ENCODE results near the gene GSK3B.

The GSK3B gene

GRCh38 chr3:119808244-119808643, 286.0 kb downstream of the GSK3B start (continued):
- TF ChIP-seq, protein P1, sequence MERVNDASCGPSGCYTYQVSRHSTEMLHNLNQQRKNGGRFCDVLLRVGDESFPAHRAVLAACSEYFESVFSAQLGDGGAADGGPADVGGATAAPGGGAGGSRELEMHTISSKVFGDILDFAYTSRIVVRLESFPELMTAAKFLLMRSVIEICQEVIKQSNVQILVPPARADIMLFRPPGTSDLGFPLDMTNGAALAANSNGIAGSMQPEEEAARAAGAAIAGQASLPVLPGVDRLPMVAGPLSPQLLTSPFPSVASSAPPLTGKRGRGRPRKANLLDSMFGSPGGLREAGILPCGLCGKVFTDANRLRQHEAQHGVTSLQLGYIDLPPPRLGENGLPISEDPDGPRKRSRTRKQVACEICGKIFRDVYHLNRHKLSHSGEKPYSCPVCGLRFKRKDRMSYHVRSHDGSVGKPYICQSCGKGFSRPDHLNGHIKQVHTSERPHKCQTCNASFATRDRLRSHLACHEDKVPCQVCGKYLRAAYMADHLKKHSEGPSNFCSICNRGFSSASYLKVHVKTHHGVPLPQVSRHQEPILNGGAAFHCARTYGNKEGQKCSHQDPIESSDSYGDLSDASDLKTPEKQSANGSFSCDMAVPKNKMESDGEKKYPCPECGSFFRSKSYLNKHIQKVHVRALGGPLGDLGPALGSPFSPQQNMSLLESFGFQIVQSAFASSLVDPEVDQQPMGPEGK (CRISPR knock-in tag; IDR thresholded peaks at IDR 0.05; ENCODE audit: borderline replicate concordance): no peak
- TF ChIP-seq TCF4 (CRISPR knock-in tag; IDR thresholded peaks at IDR 0.05; ENCODE audit: borderline replicate concordance) (no peak), ZFP30 (CRISPR knock-in tag; IDR thresholded peaks at IDR 0.05) (no peak), OSR1 (CRISPR knock-in tag; IDR thresholded peaks at IDR 0.05) (no peak), CSDC2 (CRISPR knock-in tag; IDR thresholded peaks at IDR 0.05) (no peak), RARB (CRISPR knock-in tag; IDR thresholded peaks at IDR 0.05) (no peak), ZNF8 (CRISPR knock-in tag; IDR thresholded peaks at IDR 0.05) (no peak), SNAI2 (CRISPR knock-in tag; IDR thresholded peaks at IDR 0.05) (no peak)

GRCh38 chr3:119800844-119801243, 293.4 kb downstream of the GSK3B start:
- TF ChIP-seq TCF4 (CRISPR knock-in tag; IDR thresholded peaks at IDR 0.05; ENCODE audit: borderline replicate concordance) (no peak), OSR1 (CRISPR knock-in tag; IDR thresholded peaks at IDR 0.05) (no peak), SNAI2 (CRISPR knock-in tag; IDR thresholded peaks at IDR 0.05) (no peak), RARB (CRISPR knock-in tag; IDR thresholded peaks at IDR 0.05) (no peak), ARNTL (CRISPR knock-in tag; IDR thresholded peaks at IDR 0.05; ENCODE audit: borderline replicate concordance, low read depth) (no peak), ZFP3 (CRISPR knock-in tag; IDR thresholded peaks at IDR 0.05) (no peak), ZFP30 (CRISPR knock-in tag; IDR thresholded peaks at IDR 0.05) (no peak), TSHZ2 (CRISPR knock-in tag; IDR thresholded peaks at IDR 0.05) (no peak), PPARA (CRISPR knock-in tag; IDR thresholded peaks at IDR 0.05; ENCODE audit: borderline replicate concordance) (no peak), ZNF8 (CRISPR knock-in tag; IDR thresholded peaks at IDR 0.05) (no peak), ESRRG (CRISPR knock-in tag; IDR thresholded peaks at IDR 0.05) (no peak), ISL1 (CRISPR knock-in tag; IDR thresholded peaks at IDR 0.05) (no peak), CSDC2 (CRISPR knock-in tag; IDR thresholded peaks at IDR 0.05) (no peak), GLIS3 (CRISPR knock-in tag; IDR thresholded peaks at IDR 0.05) (no peak), ZC3H10 (CRISPR knock-in tag; IDR thresholded peaks at IDR 0.05) (no peak), TOX (CRISPR knock-in tag; IDR thresholded peaks at IDR 0.05; ENCODE audit: borderline replicate concordance) (no peak), ZNF565 (CRISPR knock-in tag; conservative IDR thresholded peaks at IDR 0.05; ENCODE audit: low read depth) (no peak), BACH2 (CRISPR knock-in tag; IDR thresholded peaks at IDR 0.05; ENCODE audit: borderline replicate concordance) (no peak)
- TF ChIP-seq, protein P1 (CRISPR knock-in tag; IDR thresholded peaks at IDR 0.05; ENCODE audit: borderline replicate concordance): no peak
- no peak for ATAC-seq

DNA sequence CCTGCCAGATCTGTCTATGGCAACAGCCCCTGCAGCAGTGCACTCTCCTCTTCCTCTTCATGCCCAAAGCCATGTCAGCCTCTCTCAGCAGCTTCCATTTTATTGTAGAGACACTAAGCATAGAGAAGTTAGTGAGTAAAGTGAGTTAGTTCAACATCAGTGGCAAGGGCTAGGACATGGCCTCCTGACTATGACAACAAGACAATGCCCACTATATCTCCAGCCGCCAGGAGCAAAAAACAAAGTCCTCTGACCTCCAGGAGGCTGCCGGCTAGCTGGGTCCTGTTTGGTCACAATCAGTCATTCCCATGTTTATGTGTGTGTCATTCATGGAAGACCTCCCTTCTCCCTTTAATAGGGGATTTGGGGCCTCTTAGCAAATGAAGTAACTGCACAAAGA, 297.5 kb downstream of the GSK3B start:
- no peak for ATAC-seq
- TF ChIP-seq CSDC2 (CRISPR knock-in tag; IDR thresholded peaks at IDR 0.05): no peak
- TF ChIP-seq PPARA (CRISPR knock-in tag; IDR thresholded peaks at IDR 0.05; ENCODE audit: borderline replicate concordance): no peak
- TF ChIP-seq BACH2 (CRISPR knock-in tag; IDR thresholded peaks at IDR 0.05; ENCODE audit: borderline replicate concordance): no peak
- no peak for TF ChIP-seq ISL1 (CRISPR knock-in tag; IDR thresholded peaks at IDR 0.05)
- TF ChIP-seq ZNF565 (CRISPR knock-in tag; conservative IDR thresholded peaks at IDR 0.05; ENCODE audit: low read depth): no peak
- no peak for TF ChIP-seq CREB5 (CRISPR knock-in tag; IDR thresholded peaks at IDR 0.05; ENCODE audit: low read depth)
- TF ChIP-seq TSHZ2 (CRISPR knock-in tag; IDR thresholded peaks at IDR 0.05): no peak
- TF ChIP-seq ZFP3 (CRISPR knock-in tag; IDR thresholded peaks at IDR 0.05): no peak
- no peak for TF ChIP-seq ZNF8 (CRISPR knock-in tag; IDR thresholded peaks at IDR 0.05)
- TF ChIP-seq, protein P1 (CRISPR knock-in tag; IDR thresholded peaks at IDR 0.05; ENCODE audit: borderline replicate concordance): no peak
- TF ChIP-seq TCF4 (CRISPR knock-in tag; IDR thresholded peaks at IDR 0.05; ENCODE audit: borderline replicate concordance): no peak
- TF ChIP-seq, protein P2, sequence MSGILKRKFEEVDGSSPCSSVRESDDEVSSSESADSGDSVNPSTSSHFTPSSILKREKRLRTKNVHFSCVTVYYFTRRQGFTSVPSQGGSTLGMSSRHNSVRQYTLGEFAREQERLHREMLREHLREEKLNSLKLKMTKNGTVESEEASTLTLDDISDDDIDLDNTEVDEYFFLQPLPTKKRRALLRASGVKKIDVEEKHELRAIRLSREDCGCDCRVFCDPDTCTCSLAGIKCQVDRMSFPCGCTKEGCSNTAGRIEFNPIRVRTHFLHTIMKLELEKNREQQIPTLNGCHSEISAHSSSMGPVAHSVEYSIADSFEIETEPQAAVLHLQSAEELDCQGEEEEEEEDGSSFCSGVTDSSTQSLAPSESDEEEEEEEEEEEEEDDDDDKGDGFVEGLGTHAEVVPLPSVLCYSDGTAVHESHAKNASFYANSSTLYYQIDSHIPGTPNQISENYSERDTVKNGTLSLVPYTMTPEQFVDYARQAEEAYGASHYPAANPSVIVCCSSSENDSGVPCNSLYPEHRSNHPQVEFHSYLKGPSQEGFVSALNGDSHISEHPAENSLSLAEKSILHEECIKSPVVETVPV (CRISPR knock-in tag; IDR thresholded peaks at IDR 0.05): no peak
- no peak for TF ChIP-seq OSR1 (CRISPR knock-in tag; IDR thresholded peaks at IDR 0.05)
- TF ChIP-seq RARB (CRISPR knock-in tag; IDR thresholded peaks at IDR 0.05): no peak
- no peak for TF ChIP-seq ZC3H10 (CRISPR knock-in tag; IDR thresholded peaks at IDR 0.05)
- no peak for TF ChIP-seq TOX (CRISPR knock-in tag; IDR thresholded peaks at IDR 0.05; ENCODE audit: borderline replicate concordance)
- TF ChIP-seq GLIS3 (CRISPR knock-in tag; IDR thresholded peaks at IDR 0.05): no peak
- no peak for TF ChIP-seq ARNTL (CRISPR knock-in tag; IDR thresholded peaks at IDR 0.05; ENCODE audit: borderline replicate concordance, low read depth)
